Left ventricle myocardium inferior (tissue), 1 donor: ENCODE results near the gene ZNF469. TPM values are rescaled to one million over a fixed set of nuclear protein-coding genes. Genes with fewer than 3 reads are reported as not detected.

Experiments used
- DNase-seq: peaks from one replicate; pipeline ENCODE4 v3.0.0-alpha.2; 2020
- H3K27ac ChIP-seq: fragments of 200-600 bp; replicated peaks from 2 replicates; pipeline ENCODE4 v1.8.0; 2021
- H3K27me3 ChIP-seq: fragments of 200-600 bp; 2 replicates; pipeline ENCODE4 v1.8.0; 2021; ENCODE audit warnings: low read depth
- H3K36me3 ChIP-seq: fragments of 200-600 bp; 2 replicates; pipeline ENCODE4 v1.8.0; 2021
- H3K4me1 ChIP-seq: fragments of 200-600 bp; 2 replicates; pipeline ENCODE4 v1.8.0; 2021
- H3K4me3 ChIP-seq: fragments of 200-600 bp; 2 replicates; pipeline ENCODE4 v1.8.0; 2021; ENCODE audit warnings: mild to moderate bottlenecking, moderate library complexity
- H3K9me3 ChIP-seq: fragments of 200-600 bp; replicated peaks from 2 replicates; pipeline ENCODE4 v1.8.0; 2021
- intact Hi-C: fragments of 100-400 bp; cut with micrococcal nuclease; formaldehyde crosslinking; loops from one replicate; pipeline ENCODE4 v1.11.0; 2022
- total RNA-seq: library from RNA; stranded (reverse); fragmentation: NEBNext Ultra II Directional; extraction: Animal tissue kit (Norgen Biotek cat#: 25700); gene quantifications from one replicate; pipeline ENCODE4 v1.2.1, GENCODE V29; 2021
- TF ChIP-seq, protein P1 (sequence below): fragments of 200-600 bp; IDR thresholded peaks from 2 replicates; pipeline ENCODE4 v1.8.0; 2021; ENCODE audit warnings: antibody characterized with exemption, mild to moderate bottlenecking, borderline replicate concordance
- donor health status: DM: no; HTN: yes; CAD: no; lungs with severe emphysema.

ZNF469 gene
- total RNA-seq, 1 donor from 2014 or later = 0.74 TPM

DNA sequence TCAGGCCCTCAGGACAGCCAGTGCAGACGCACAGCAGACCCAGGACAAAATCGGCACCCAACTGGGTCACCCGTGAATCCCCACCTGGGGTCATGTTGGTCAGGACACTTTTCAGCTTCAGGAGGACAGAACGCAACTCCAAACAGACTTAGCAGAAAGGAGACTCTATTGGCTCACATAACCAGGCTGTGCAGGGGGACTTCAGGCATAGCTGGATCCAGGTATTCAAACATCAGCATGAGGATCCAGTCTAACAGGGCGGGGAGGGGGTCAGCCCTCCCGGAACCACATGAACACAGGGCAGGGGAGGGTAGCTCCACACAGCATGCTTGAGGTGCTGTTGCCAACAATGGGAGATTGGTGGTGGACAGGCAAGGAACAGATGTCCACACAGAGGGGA is 22.0 kb downstream of the ZNF469 start:
- H3K36me3 ChIP-seq = no peaks in the 10 kb centered on the region
- DNase-seq = no peak
- no peak overlapping the region for H3K27ac ChIP-seq
- TF ChIP-seq, protein P1, sequence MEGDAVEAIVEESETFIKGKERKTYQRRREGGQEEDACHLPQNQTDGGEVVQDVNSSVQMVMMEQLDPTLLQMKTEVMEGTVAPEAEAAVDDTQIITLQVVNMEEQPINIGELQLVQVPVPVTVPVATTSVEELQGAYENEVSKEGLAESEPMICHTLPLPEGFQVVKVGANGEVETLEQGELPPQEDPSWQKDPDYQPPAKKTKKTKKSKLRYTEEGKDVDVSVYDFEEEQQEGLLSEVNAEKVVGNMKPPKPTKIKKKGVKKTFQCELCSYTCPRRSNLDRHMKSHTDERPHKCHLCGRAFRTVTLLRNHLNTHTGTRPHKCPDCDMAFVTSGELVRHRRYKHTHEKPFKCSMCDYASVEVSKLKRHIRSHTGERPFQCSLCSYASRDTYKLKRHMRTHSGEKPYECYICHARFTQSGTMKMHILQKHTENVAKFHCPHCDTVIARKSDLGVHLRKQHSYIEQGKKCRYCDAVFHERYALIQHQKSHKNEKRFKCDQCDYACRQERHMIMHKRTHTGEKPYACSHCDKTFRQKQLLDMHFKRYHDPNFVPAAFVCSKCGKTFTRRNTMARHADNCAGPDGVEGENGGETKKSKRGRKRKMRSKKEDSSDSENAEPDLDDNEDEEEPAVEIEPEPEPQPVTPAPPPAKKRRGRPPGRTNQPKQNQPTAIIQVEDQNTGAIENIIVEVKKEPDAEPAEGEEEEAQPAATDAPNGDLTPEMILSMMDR = no peak
- H3K27me3 ChIP-seq = peaks cover 11% of the 10 kb centered on the region
- H3K4me1 ChIP-seq = no peaks in the 10 kb centered on the region
- H3K9me3 ChIP-seq = no peaks in the 10 kb centered on the region
- intact Hi-C loops = no loop called here
- no peak overlapping the region for H3K4me3 ChIP-seq

DNA sequence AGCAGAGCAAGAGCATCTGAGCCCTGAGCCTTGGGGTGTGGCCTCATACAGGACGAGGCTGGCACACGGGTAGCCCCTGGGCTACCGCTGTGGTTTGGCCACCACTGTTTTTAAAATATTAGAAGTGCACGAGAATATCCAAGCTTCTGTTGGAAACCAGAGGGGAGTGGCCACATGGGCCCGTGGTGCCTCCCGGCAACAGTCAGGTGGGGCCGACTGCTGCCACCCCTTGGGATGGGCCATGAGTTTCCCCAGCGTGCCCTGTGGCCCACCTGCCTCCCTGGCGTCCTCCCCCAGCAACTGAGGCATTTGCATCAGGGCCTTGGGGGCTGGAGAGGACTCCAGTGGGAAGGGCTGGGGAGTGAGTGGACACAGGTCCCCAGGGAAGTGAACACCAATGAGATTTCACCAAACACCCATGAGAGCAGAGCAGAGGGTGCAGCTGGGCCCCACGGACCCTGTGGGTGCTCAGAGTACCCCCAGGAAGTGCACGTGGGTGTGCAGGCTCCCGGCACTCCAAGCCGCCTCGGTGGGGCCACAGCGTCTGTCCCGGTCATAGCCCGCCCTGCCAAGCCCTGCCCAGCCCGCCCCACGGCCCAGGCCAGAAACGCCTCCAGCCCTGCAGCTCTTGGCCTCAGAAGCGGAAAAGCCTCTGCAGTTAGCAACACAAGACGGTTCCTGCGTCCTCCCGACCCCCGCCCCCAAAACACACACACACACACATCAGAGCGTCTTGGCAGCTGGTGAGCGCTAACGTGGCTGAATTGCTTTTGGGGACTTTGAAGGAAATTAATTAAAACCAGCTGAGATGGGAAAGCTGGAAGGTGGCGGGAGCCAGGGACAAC is 22.7 kb downstream of the ZNF469 start:
- DNase-seq = no peak
- Histone ChIP-seq H3K4me1 (no peaks in the 10 kb centered on the region), H3K27me3 (peaks cover 11% of the 10 kb centered on the region), H3K27ac (no peak overlapping the region), H3K4me3 (peak overlapping the region; percentile 9), H3K36me3 (no peaks in the 10 kb centered on the region), H3K9me3 (no peaks in the 10 kb centered on the region)
- intact Hi-C loops = no loop called here
- TF ChIP-seq, protein P1 = no peak

DNA sequence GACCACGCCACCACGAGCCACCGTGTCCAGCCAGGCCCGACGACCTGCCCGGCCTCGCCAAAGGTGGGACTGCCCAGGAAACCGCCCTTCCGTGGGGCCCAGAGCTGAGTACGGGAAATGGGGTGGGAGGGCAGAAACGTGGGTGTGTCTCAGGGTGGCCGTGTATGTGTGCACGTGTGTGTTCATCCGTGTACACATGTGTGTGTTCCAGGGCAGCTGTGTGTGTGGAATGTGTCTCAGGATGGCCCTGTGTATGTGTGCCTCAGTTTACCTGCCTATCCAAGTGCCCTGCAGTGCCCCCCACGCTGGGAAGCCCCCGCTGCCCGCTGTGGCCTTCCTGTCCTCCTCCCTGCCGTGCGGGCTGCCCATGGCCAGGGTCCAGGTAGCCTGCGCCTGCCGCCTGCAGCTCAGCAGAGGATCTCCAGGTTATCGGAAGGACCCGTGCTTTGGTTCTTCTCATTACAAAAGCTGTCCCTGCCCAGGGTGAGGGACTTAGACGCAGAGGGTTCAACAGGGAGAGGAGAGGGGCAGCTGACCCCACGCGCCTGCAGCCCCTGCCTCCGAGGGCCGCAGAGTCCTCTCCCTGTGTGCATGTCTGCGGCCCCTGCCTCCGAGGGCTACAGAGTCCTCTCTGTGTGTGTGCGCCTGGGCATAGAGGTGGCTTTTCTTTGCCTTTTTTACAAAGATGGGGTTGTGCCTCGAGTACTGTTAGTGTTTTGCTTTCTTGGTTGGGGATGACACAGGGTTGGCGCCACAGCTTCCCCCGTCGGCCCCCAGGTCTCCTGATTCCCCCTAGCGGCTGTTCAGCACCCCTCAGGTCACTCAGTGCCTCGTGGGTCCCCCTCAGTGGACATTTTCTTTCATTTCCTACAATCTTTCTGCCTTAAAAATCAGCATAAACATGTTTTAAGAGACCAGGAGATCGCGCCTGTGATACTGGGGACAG is 23.6 kb downstream of the ZNF469 start:
- H3K4me3 ChIP-seq = peak overlapping the region; percentile 9
- peaks cover 11% of the 10 kb centered on the region for H3K27me3 ChIP-seq
- TF ChIP-seq, protein P1 = no peak
- H3K9me3 ChIP-seq = no peaks in the 10 kb centered on the region
- intact Hi-C loops = no loop called here
- no peaks in the 10 kb centered on the region for H3K36me3 ChIP-seq
- H3K4me1 ChIP-seq = no peaks in the 10 kb centered on the region
- no peak overlapping the region for H3K27ac ChIP-seq
- DNase-seq = no peak

DNA sequence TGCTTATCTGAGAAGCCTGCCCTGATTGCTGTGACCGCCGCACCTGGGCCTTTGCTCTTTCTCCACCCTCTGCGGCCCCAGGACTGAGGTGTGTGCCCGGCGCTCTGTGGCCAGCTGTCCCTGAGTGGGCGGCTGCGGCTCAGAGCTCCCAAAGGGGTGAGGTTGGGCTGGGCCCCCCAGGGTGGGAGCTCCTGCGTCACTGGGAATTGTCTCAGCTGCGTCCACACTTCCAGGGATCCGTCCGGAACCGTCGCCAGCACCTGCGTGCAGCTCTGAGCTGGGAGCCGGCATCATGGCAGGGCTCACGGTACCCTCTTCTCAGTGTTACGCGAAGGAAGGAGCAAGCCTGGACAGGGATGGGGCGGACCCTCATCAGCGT is 24.3 kb downstream of the ZNF469 start:
- no peaks in the 10 kb centered on the region for H3K36me3 ChIP-seq
- H3K9me3 ChIP-seq = no peaks in the 10 kb centered on the region
- TF ChIP-seq, protein P1 = no peak
- H3K4me1 ChIP-seq = no peaks in the 10 kb centered on the region
- no peak overlapping the region for H3K27ac ChIP-seq
- DNase-seq = no peak
- intact Hi-C loops = no loop called here
- H3K4me3 ChIP-seq = no peak overlapping the region
- peaks cover 11% of the 10 kb centered on the region for H3K27me3 ChIP-seq

- intact Hi-C loops = no loop called here
- no peak overlapping the region for H3K27ac ChIP-seq
- no peak overlapping the region for H3K4me3 ChIP-seq
- no peaks in the 10 kb centered on the region for H3K36me3 ChIP-seq
- TF ChIP-seq, protein P1 = no peak
- peaks cover 11% of the 10 kb centered on the region for H3K27me3 ChIP-seq
- DNase-seq = no peak
- no peaks in the 10 kb centered on the region for H3K4me1 ChIP-seq
- H3K9me3 ChIP-seq = no peaks in the 10 kb centered on the region
These were observed 25.0 kb downstream of the ZNF469 start for GRCh38 chr16:88407807-88408206.
